GM12801 (cell line): ENCODE results near the gene ARHGAP8.

Experiments used
- CTCF ChIP-seq: IDR thresholded peaks from one replicate; pipeline ENCODE4 v1.5.1; 2011; ENCODE audit warnings: control low read depth; ENCODE audit not compliant: insufficient read length; ENCODE audit errors: extremely low read depth

The ARHGAP8 gene

GRCh38 chr22:44752285-44753188 is at the start of gene ARHGAP8:
TSS of gene ARHGAP8 (plus strand) at chr22:44752575. CDS start at chr22:44786528, 33,953 bp downstream.
- no peak for TF ChIP-seq CTCF

GRCh38 chr22:44703255-44703870 is 49.0 kb upstream of the ARHGAP8 start:
- no peak for TF ChIP-seq CTCF

GRCh38 chr22:44704159-44705021 is 48.0 kb upstream of the ARHGAP8 start:
- TF ChIP-seq CTCF = no peak

GRCh38 chr22:44705022-44705297 is 47.4 kb upstream of the ARHGAP8 start:
- no peak for TF ChIP-seq CTCF

GRCh38 chr22:44706488-44706887 is 45.9 kb upstream of the ARHGAP8 start:
- TF ChIP-seq CTCF = no peak

GRCh38 chr22:44707178-44707577 is 45.2 kb upstream of the ARHGAP8 start:
- no peak for TF ChIP-seq CTCF

- no peak for TF ChIP-seq CTCF
Observed at GRCh38 chr22:44707752-44708151, 44.6 kb upstream of the ARHGAP8 start.
